Measurements from ENCODE around the gene PIGS.

The PIGS gene

GRCh38 chr17:28521311-28522085 lies 49.8 kb downstream of the PIGS start:
- no peak overlapping the region for H3K4me3 ChIP-seq (ENCODE audit: low read length in 2 of 2)
- DNase-seq (ENCODE audit: low spot score) = no peak
- no peaks in the 10 kb centered on the region for H3K79me1 ChIP-seq (ENCODE audit: low read depth, low read length)
- H3K9me3 ChIP-seq (replicated peaks in 1 of 2; ENCODE audit: control insufficient read depth in 2 of 2, insufficient read depth in 1 of 2, low read depth in 1 of 2, low read length in 2 of 2) = no peaks in the 10 kb centered on the region
- peak overlapping the region; percentile 20 for H2AK5ac ChIP-seq (ENCODE audit: low read depth, low read length)
- no peak overlapping the region for H3K27ac ChIP-seq (replicated peaks; ENCODE audit: low read length)
- peak overlapping the region; percentile 95 for H2BK15ac ChIP-seq (ENCODE audit: low read length)
- peak overlapping the region; percentile 16 for H2BK120ac ChIP-seq (ENCODE audit: low read depth, low read length)
- H2BK5ac ChIP-seq (ENCODE audit: low read length) = peak overlapping the region; percentile 17
- no peak overlapping the region for H4K8ac ChIP-seq (ENCODE audit: low read depth, low read length)
- peaks cover 9 to 12% of the 10 kb centered on the region in 2 donors for H3K4me1 ChIP-seq (ENCODE audit: control insufficient read depth in 2 of 2, insufficient read depth in 1 of 2, low read depth in 1 of 2, low read length in 2 of 2)
- H3K36me3 ChIP-seq (replicated peaks in 1 of 2; ENCODE audit: control insufficient read depth in 2 of 2, insufficient read depth in 2 of 2, low read length in 2 of 2) = no peaks in the 10 kb centered on the region
- H3K14ac ChIP-seq (ENCODE audit: low read length) = peak overlapping the region; percentile 71
- no peak overlapping the region for H2AFZ ChIP-seq (ENCODE audit: low read length)
- H3K4me2 ChIP-seq (ENCODE audit: insufficient read depth, low read length, poor library complexity, severe bottlenecking) = no peak overlapping the region
- H3K9ac ChIP-seq (ENCODE audit: low read depth, low read length, poor library complexity) = no peak overlapping the region
- H3K18ac ChIP-seq (ENCODE audit: low read length) = peak overlapping the region; percentile 59
- whole genome bisulfite sequencing, 2 donors (ENCODE audit: extremely low coverage in 2 of 2, insufficient read length in 2 of 2, insufficient replicate concordance in 1 of 2) = no CpG with 5 or more reads among the region's 21 CpGs
- peaks cover 0 to 37% (median 0%) of the 10 kb centered on the region in 3 experiments for H3K27me3 ChIP-seq (ENCODE audit: control insufficient read depth in 3 of 3, insufficient read depth in 3 of 3, low read depth in 1 of 3, low read length in 3 of 3)
- no peak overlapping the region for H3K4ac ChIP-seq (ENCODE audit: low read length)
- no peak overlapping the region for H4K91ac ChIP-seq (ENCODE audit: low read depth, low read length, poor library complexity)
- H2BK12ac ChIP-seq (ENCODE audit: low read length) = no peak overlapping the region
- H3K23ac ChIP-seq (ENCODE audit: low read depth, low read length, poor library complexity) = no peak overlapping the region

DNA sequence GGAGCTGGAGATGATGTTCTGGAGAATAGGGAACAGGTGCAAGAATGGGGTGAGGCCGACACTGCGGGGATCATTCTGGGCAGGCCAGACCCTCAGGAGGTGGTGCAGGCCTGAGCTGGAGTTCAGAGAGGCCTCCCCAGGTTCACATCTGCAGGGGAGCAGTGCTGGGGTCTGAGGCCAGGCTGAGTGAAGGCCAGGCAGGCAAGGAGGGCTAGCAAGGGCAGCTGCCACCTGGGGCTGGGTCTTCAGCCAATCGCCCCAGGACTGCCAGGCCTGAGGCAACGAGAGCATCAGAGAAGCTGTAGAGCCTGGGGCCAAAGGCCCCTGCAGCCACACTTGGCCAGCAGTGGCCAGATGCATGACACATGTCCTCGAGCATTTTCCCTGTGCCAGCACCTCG lies 50.6 kb downstream of the PIGS start:
- no peak overlapping the region for H3K4ac ChIP-seq (ENCODE audit: low read length)
- WGBS, 2 donors (ENCODE audit: extremely low coverage in 2 of 2, insufficient read length in 2 of 2, insufficient replicate concordance in 1 of 2) = no CpG with 5 or more reads among the region's 6 CpGs
- no peak overlapping the region for H2BK5ac ChIP-seq (ENCODE audit: low read length)
- H2AFZ ChIP-seq (ENCODE audit: low read length) = no peak overlapping the region
- no peak overlapping the region for H3K14ac ChIP-seq (ENCODE audit: low read length)
- H2BK120ac ChIP-seq (ENCODE audit: low read depth, low read length) = no peak overlapping the region
- no peaks in the 10 kb centered on the region for H3K36me3 ChIP-seq (replicated peaks in 1 of 2; ENCODE audit: control insufficient read depth in 2 of 2, insufficient read depth in 2 of 2, low read length in 2 of 2)
- no peak for DNase-seq (ENCODE audit: low spot score)
- peak overlapping the region; percentile 82 for H2BK12ac ChIP-seq (ENCODE audit: low read length)
- H3K9ac ChIP-seq (ENCODE audit: low read depth, low read length, poor library complexity) = no peak overlapping the region
- peaks cover 9 to 12% of the 10 kb centered on the region in 2 donors for H3K4me1 ChIP-seq (ENCODE audit: control insufficient read depth in 2 of 2, insufficient read depth in 1 of 2, low read depth in 1 of 2, low read length in 2 of 2)
- no peaks in the 10 kb centered on the region for H3K79me1 ChIP-seq (ENCODE audit: low read depth, low read length)
- H3K9me3 ChIP-seq (replicated peaks in 1 of 2; ENCODE audit: control insufficient read depth in 2 of 2, insufficient read depth in 1 of 2, low read depth in 1 of 2, low read length in 2 of 2) = peaks cover 0 to 1% of the 10 kb centered on the region in 2 donors
- H3K27ac ChIP-seq (replicated peaks; ENCODE audit: low read length) = no peak overlapping the region
- H3K27me3 ChIP-seq (ENCODE audit: control insufficient read depth in 3 of 3, insufficient read depth in 3 of 3, low read depth in 1 of 3, low read length in 3 of 3) = peaks cover 0 to 37% (median 0%) of the 10 kb centered on the region in 3 experiments
- H3K4me3 ChIP-seq (ENCODE audit: low read length in 2 of 2) = peak overlapping the region in 1 of 2 donors; percentile 30
- H3K18ac ChIP-seq (ENCODE audit: low read length) = peak overlapping the region; percentile 27
- H2BK15ac ChIP-seq (ENCODE audit: low read length) = no peak overlapping the region
- no peak overlapping the region for H3K4me2 ChIP-seq (ENCODE audit: insufficient read depth, low read length, poor library complexity, severe bottlenecking)
- H3K23ac ChIP-seq (ENCODE audit: low read depth, low read length, poor library complexity) = peak overlapping the region; percentile 10
- no peak overlapping the region for H4K91ac ChIP-seq (ENCODE audit: low read depth, low read length, poor library complexity)
- no peak overlapping the region for H4K8ac ChIP-seq (ENCODE audit: low read depth, low read length)
- H2AK5ac ChIP-seq (ENCODE audit: low read depth, low read length) = peak overlapping the region; percentile 20

GRCh38 chr17:28519236-28519635 lies 52.1 kb downstream of the PIGS start:
- DNase-seq (ENCODE audit: low spot score) = no peak
- H3K36me3 ChIP-seq (replicated peaks in 1 of 2; ENCODE audit: control insufficient read depth in 2 of 2, insufficient read depth in 2 of 2, low read length in 2 of 2) = no peaks in the 10 kb centered on the region
- no peak overlapping the region for H3K4me3 ChIP-seq (ENCODE audit: low read length in 2 of 2)
- H3K4me1 ChIP-seq (ENCODE audit: control insufficient read depth in 2 of 2, insufficient read depth in 1 of 2, low read depth in 1 of 2, low read length in 2 of 2) = peaks cover 0 to 9% of the 10 kb centered on the region in 2 donors
- H2AK5ac ChIP-seq (ENCODE audit: low read depth, low read length) = no peak overlapping the region
- H2BK5ac ChIP-seq (ENCODE audit: low read length) = no peak overlapping the region
- H3K27ac ChIP-seq (replicated peaks; ENCODE audit: low read length) = no peak overlapping the region
- H2AFZ ChIP-seq (ENCODE audit: low read length) = no peak overlapping the region
- no peak overlapping the region for H2BK12ac ChIP-seq (ENCODE audit: low read length)
- H3K9ac ChIP-seq (ENCODE audit: low read depth, low read length, poor library complexity) = no peak overlapping the region
- H3K79me1 ChIP-seq (ENCODE audit: low read depth, low read length) = no peaks in the 10 kb centered on the region
- H2BK120ac ChIP-seq (ENCODE audit: low read depth, low read length) = no peak overlapping the region
- WGBS, 2 donors (ENCODE audit: extremely low coverage in 2 of 2, insufficient read length in 2 of 2, insufficient replicate concordance in 1 of 2) = no CpG with 5 or more reads among the region's 5 CpGs
- H3K18ac ChIP-seq (ENCODE audit: low read length) = no peak overlapping the region
- H3K4ac ChIP-seq (ENCODE audit: low read length) = no peak overlapping the region
- H3K23ac ChIP-seq (ENCODE audit: low read depth, low read length, poor library complexity) = no peak overlapping the region
- H2BK15ac ChIP-seq (ENCODE audit: low read length) = no peak overlapping the region
- H3K14ac ChIP-seq (ENCODE audit: low read length) = no peak overlapping the region
- H3K9me3 ChIP-seq (replicated peaks in 1 of 2; ENCODE audit: control insufficient read depth in 2 of 2, insufficient read depth in 1 of 2, low read depth in 1 of 2, low read length in 2 of 2) = peaks cover 0 to 6% of the 10 kb centered on the region in 2 donors
- peaks cover 0 to 38% (median 0%) of the 10 kb centered on the region in 3 experiments for H3K27me3 ChIP-seq (ENCODE audit: control insufficient read depth in 3 of 3, insufficient read depth in 3 of 3, low read depth in 1 of 3, low read length in 3 of 3)
- H3K4me2 ChIP-seq (ENCODE audit: insufficient read depth, low read length, poor library complexity, severe bottlenecking) = no peak overlapping the region
- no peak overlapping the region for H4K8ac ChIP-seq (ENCODE audit: low read depth, low read length)
- H4K91ac ChIP-seq (ENCODE audit: low read depth, low read length, poor library complexity) = no peak overlapping the region

DNA sequence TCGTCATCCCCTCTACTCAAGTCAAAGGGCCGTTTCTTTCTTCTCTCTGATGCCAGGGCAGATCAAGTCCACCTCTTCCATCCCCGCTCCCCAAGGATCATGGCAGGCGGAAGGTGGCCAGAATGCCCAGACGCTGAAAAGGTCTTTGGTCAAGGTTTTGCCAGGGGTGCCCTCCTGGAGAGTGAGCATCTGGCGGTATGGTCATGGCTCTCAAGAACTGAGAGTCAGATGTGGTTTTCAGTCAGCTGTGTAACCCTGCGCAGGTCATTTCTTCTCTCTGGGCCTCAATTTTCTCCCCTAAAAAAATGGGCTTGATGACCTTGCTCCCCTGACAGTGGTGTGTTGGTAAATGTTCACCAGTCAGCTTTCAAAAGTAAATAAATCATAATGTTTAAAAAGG lies 52.7 kb downstream of the PIGS start:
- H3K4me1 ChIP-seq (ENCODE audit: control insufficient read depth in 2 of 2, insufficient read depth in 1 of 2, low read depth in 1 of 2, low read length in 2 of 2) = peaks cover 0 to 9% of the 10 kb centered on the region in 2 donors
- no peak for DNase-seq (ENCODE audit: low spot score)
- no peak overlapping the region for H2AK5ac ChIP-seq (ENCODE audit: low read depth, low read length)
- H2BK120ac ChIP-seq (ENCODE audit: low read depth, low read length) = no peak overlapping the region
- no peak overlapping the region for H3K4me3 ChIP-seq (ENCODE audit: low read length in 2 of 2)
- H3K23ac ChIP-seq (ENCODE audit: low read depth, low read length, poor library complexity) = no peak overlapping the region
- no peak overlapping the region for H2AFZ ChIP-seq (ENCODE audit: low read length)
- peaks cover 0 to 45% (median 0%) of the 10 kb centered on the region in 3 experiments for H3K27me3 ChIP-seq (ENCODE audit: control insufficient read depth in 3 of 3, insufficient read depth in 3 of 3, low read depth in 1 of 3, low read length in 3 of 3)
- H2BK15ac ChIP-seq (ENCODE audit: low read length) = no peak overlapping the region
- no peaks in the 10 kb centered on the region for H3K36me3 ChIP-seq (replicated peaks in 1 of 2; ENCODE audit: control insufficient read depth in 2 of 2, insufficient read depth in 2 of 2, low read length in 2 of 2)
- H3K79me1 ChIP-seq (ENCODE audit: low read depth, low read length) = no peaks in the 10 kb centered on the region
- H3K9ac ChIP-seq (ENCODE audit: low read depth, low read length, poor library complexity) = no peak overlapping the region
- H3K18ac ChIP-seq (ENCODE audit: low read length) = no peak overlapping the region
- no CpG with 5 or more reads among the region's 7 CpGs for WGBS, 2 donors (ENCODE audit: extremely low coverage in 2 of 2, insufficient read length in 2 of 2, insufficient replicate concordance in 1 of 2)
- no peak overlapping the region for H3K14ac ChIP-seq (ENCODE audit: low read length)
- no peak overlapping the region for H3K4me2 ChIP-seq (ENCODE audit: insufficient read depth, low read length, poor library complexity, severe bottlenecking)
- no peak overlapping the region for H2BK5ac ChIP-seq (ENCODE audit: low read length)
- no peak overlapping the region for H3K27ac ChIP-seq (replicated peaks; ENCODE audit: low read length)
- H3K9me3 ChIP-seq (replicated peaks in 1 of 2; ENCODE audit: control insufficient read depth in 2 of 2, insufficient read depth in 1 of 2, low read depth in 1 of 2, low read length in 2 of 2) = peaks cover 0 to 6% of the 10 kb centered on the region in 2 donors
- no peak overlapping the region for H3K4ac ChIP-seq (ENCODE audit: low read length)
- H4K91ac ChIP-seq (ENCODE audit: low read depth, low read length, poor library complexity) = no peak overlapping the region
- H2BK12ac ChIP-seq (ENCODE audit: low read length) = no peak overlapping the region
- H4K8ac ChIP-seq (ENCODE audit: low read depth, low read length) = no peak overlapping the region

Measured in neuronal stem cell (in vitro differentiated cells).